Measurements from ENCODE around the gene ANKRD33. TPM values are rescaled to one million over a fixed set of nuclear protein-coding genes. Genes with fewer than 3 reads are reported as not detected.

ANKRD33 gene
- total and polyA plus RNA-seq, 2 of the 13 experiments (the other 11 are each of a cell fraction or from before 2014, with no cell fraction given) = 0.04 TPM; not detected in 1

- peaks cover 63% of the 10 kb centered on the region for H3K4me1 ChIP-seq (ENCODE audit: insufficient read depth, low read length)
- H3K79me2 ChIP-seq (ENCODE audit: insufficient read depth, low read length) = no peaks in the 10 kb centered on the region
- no peak overlapping the region for H3K4me2 ChIP-seq (ENCODE audit: low read depth, low read length)
- ChIA-PET CTCF (ENCODE audit: low intra/inter-chr PET ratio, low total read pairs) (no interaction called here), POLR2A (interaction anchor here (1.1 kb wide), 1 partner anchor 54 kb away, joined by 3 read pairs; no protein-coding TSS in a partner anchor)
- H4K20me1 ChIP-seq (ENCODE audit: insufficient read depth, low read length) = no peaks in the 10 kb centered on the region
- H3K27me3 ChIP-seq (ENCODE audit: control insufficient read depth in 1 of 2, insufficient read depth in 2 of 2, low read length in 2 of 2) = peaks cover 8 to 47% of the 10 kb centered on the region in 2 experiments; a peak in 4 of 5 replicates
- DNase-seq (ENCODE audit: low spot score) (no peak), FAIRE-seq (no peak), ATAC-seq (no peak)
- BruUV-seq (replicated peaks) = no TSS peak
- H3K9me3 ChIP-seq (ENCODE audit: low read length) = no peaks in the 10 kb centered on the region
- H3K4me3 ChIP-seq (replicated peaks in 1 of 3; ENCODE audit: insufficient read depth in 1 of 3, low read depth in 2 of 3, low read length in 3 of 3) = no peak overlapping the region
- no peaks in the 10 kb centered on the region for H3K36me3 ChIP-seq (replicated peaks in 1 of 2; ENCODE audit: control insufficient read depth in 1 of 2, insufficient read depth in 2 of 2, low read length in 2 of 2)
- in situ Hi-C loops (cut with HindIII; ENCODE audit: extremely low pct_ligation_motif_present, low pct_unique_long_range_greater_than_20kb) (no loop called here), intact Hi-C loops (cut with micrococcal nuclease; ENCODE audit: unreplicated experiment) (no loop called here)
- no peak overlapping the region for H3K27ac ChIP-seq (ENCODE audit: extremely low read length, insufficient read depth, low read length)
- no peak overlapping the region for H2AFZ ChIP-seq (ENCODE audit: low read length)
- H3K9ac ChIP-seq (ENCODE audit: insufficient read depth, low read depth, low read length) = no peak overlapping the region
- TF ChIP-seq MXD3 (CRISPR knock-in tag; IDR thresholded peaks at IDR 0.05) (no peak), ZBTB2 (CRISPR knock-in tag; IDR thresholded peaks at IDR 0.05; ENCODE audit: low read depth) (no peak), ARID3A (IDR thresholded peaks at IDR 0.05; ENCODE audit: low read depth, low read length) (no peak), ZNF431 (CRISPR knock-in tag; IDR thresholded peaks at IDR 0.05; ENCODE audit: borderline replicate concordance, low read depth) (no peak), POGZ (CRISPR knock-in tag; IDR thresholded peaks at IDR 0.05) (no peak), ZNF12 (CRISPR knock-in tag; IDR thresholded peaks at IDR 0.05) (no peak), ZNF549 (CRISPR knock-in tag; IDR thresholded peaks at IDR 0.05) (no peak), ZNF101 (CRISPR knock-in tag; IDR thresholded peaks at IDR 0.05; ENCODE audit: borderline replicate concordance, low read depth) (no peak), ZNF740 (CRISPR knock-in tag; IDR thresholded peaks at IDR 0.05) (no peak), MEF2D (CRISPR knock-in tag; IDR thresholded peaks at IDR 0.05) (no peak), HNRNPLL (IDR thresholded peaks at IDR 0.05; ENCODE audit: low read depth, low read length, poor library complexity, severe bottlenecking) (no peak), ZNF572 (CRISPR knock-in tag; IDR thresholded peaks at IDR 0.05) (no peak), PHF8 (CRISPR knock-in tag; IDR thresholded peaks at IDR 0.05) (no peak), ATF3 (CRISPR knock-in tag; IDR thresholded peaks at IDR 0.05) (no peak)
Observed at GRCh38 chr12:51867371-51867770, 20.5 kb upstream of the ANKRD33 start.
